Mesendoderm (in vitro differentiated cells): ENCODE measurements around the gene MATN4. TPM values are rescaled to one million over a fixed set of nuclear protein-coding genes. Genes with fewer than 3 reads are reported as not detected.

Experiments
- DNase-seq: peaks from one replicate; pipeline ENCODE4 v3.0.0; 2013
- H2AK5ac ChIP-seq: 2 replicates; pipeline ENCODE4 v1.6.1; 2013; ENCODE audit warnings: low read length, inconsistent platforms
- H2BK120ac ChIP-seq: 2 replicates; pipeline ENCODE4 v1.6.1; 2013; ENCODE audit warnings: low read depth, mild to moderate bottlenecking, low read length, moderate library complexity, mixed read lengths
- H2BK15ac ChIP-seq: replicated peaks from 2 replicates; pipeline ENCODE4 v1.6.1; 2013; ENCODE audit warnings: low read depth, mild to moderate bottlenecking, moderate library complexity
- H2BK5ac ChIP-seq: 2 replicates; pipeline ENCODE4 v1.6.1; 2013; ENCODE audit warnings: low read length, inconsistent platforms
- H3K18ac ChIP-seq: 2 replicates; pipeline ENCODE4 v1.6.1; 2013; ENCODE audit warnings: mild to moderate bottlenecking, low read length, mixed read lengths
- H3K23ac ChIP-seq: one replicate; pipeline ENCODE4 v1.6.1; 2013; ENCODE audit warnings: low read length
- H3K27ac ChIP-seq: 2 replicates; pipeline ENCODE4 v1.5.1; 2013; ENCODE audit warnings: low read depth, mild to moderate bottlenecking, inconsistent platforms, low read length, moderate library complexity
- H3K27me3 ChIP-seq: 2 replicates; pipeline ENCODE4 v1.6.1; 2013; ENCODE audit warnings: low read length, control low read depth, mild to moderate bottlenecking, inconsistent platforms; ENCODE audit not compliant: insufficient read depth, poor library complexity
- H3K36me3 ChIP-seq: 2 replicates; pipeline ENCODE4 v1.6.1; 2013; ENCODE audit warnings: low read length, inconsistent platforms; ENCODE audit not compliant: control insufficient read depth, insufficient read depth
- H3K4ac ChIP-seq: one replicate; pipeline ENCODE4 v1.6.1; 2013; ENCODE audit warnings: low read depth, mild to moderate bottlenecking, low read length, moderate library complexity
- H3K4me1 ChIP-seq: 2 replicates; pipeline ENCODE4 v1.6.1; 2013; ENCODE audit warnings: low read depth, low read length, inconsistent platforms; ENCODE audit not compliant: control insufficient read depth
- H3K4me2 ChIP-seq: 2 replicates; pipeline ENCODE4 v1.6.1; 2013; ENCODE audit warnings: low read length
- H3K4me3 ChIP-seq: 2 replicates; pipeline ENCODE4 v1.5.1; 2013; ENCODE audit warnings: mild to moderate bottlenecking, low read length
- H3K56ac ChIP-seq: one replicate; pipeline ENCODE4 v1.6.1; 2013; ENCODE audit warnings: low read length
- H3K79me1 ChIP-seq: 2 replicates; pipeline ENCODE4 v1.6.1; 2013; ENCODE audit warnings: low read length, inconsistent platforms
- H3K79me2 ChIP-seq: 2 replicates; pipeline ENCODE4 v1.6.1; 2013; ENCODE audit warnings: mild to moderate bottlenecking, low read length; ENCODE audit not compliant: control insufficient read depth, insufficient read depth
- H3K9ac ChIP-seq: 2 replicates; pipeline ENCODE4 v1.6.1; 2013; ENCODE audit warnings: low read length, inconsistent platforms
- H4K5ac ChIP-seq: one replicate; pipeline ENCODE4 v1.6.1; 2013; ENCODE audit warnings: low read length
- H4K8ac ChIP-seq: one replicate; pipeline ENCODE4 v1.6.1; 2013; ENCODE audit warnings: low read depth, mild to moderate bottlenecking, control low read depth, low read length, moderate library complexity
- WGBS: extraction: QIAGEN DNeasy Blood & Tissue Kit; methylation state at CpG from one replicate; pipeline ENCODE4 v1.1.7; 2013; ENCODE audit warnings: low lambda C conversion rate, missing lambda C conversion rate; ENCODE audit not compliant: insufficient coverage; ENCODE audit errors: extremely low coverage; 5-methylcytosine and 5-hydroxymethylcytosine counted together
- polyA plus RNA-seq, 2 experiments: library from polyadenylated mRNA; stranded (reverse); fragments of 200-250 nt; gene quantifications; one replicate each; pipeline ENCODE4 v1.2.3, GENCODE V29; 2013

MATN4 gene
- polyA plus RNA-seq (2013, experiment 1 of 2), result 0.98 TPM
- polyA plus RNA-seq (2013, experiment 2 of 2), result 1.0 TPM

DNA sequence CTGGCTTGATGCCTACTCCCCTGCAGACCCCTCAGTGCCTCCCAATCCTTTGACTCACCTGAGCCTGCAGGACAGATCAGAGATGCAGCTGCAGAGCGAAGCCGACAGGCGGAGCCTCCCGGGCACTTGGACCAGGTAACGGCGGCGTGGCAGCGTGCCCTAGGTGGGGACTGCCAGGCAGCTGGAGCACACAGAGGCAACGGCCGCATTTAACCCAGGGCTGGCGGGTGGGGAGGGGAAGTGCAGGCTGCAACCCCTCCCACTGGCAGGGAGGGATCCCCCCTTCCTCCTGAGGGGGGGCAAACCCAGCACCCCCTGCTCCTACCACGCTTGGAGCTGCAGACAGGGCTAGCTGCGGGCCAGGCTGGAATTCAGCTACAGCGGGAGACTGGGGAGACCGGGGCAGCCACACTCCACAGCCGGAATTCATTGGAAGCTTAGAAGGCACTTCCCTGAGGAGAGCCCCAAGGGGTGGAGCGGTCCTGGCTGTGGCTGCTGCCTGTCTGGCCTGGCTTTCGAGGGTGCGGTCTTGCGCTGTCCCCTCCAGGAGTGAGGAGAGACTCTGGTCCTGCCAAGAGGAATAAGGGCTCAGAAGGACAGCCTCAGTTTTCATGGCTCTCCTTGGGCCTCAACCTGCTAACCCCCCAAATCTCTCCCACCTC lies at the start of gene MATN4:
MATN4 (minus strand) TSS at position 183 of the 662 bp plus-strand sequence. CDS start 2,717 bp downstream, outside the sequence.
- Histone ChIP-seq H3K79me2 (no peaks in the 10 kb centered on the region), H3K4me3 (no peak within 1 kb of the TSS), H3K4me2 (no peak within 1 kb of the TSS), H3K9ac (peak within 1 kb of the TSS; percentile 20), H3K36me3 (no peaks in the 10 kb centered on the region), H3K4ac (no peak within 1 kb of the TSS), H2BK15ac (no peak within 1 kb of the TSS), H3K79me1 (no peaks in the 10 kb centered on the region), H2BK120ac (no peak within 1 kb of the TSS), H4K5ac (no peak within 1 kb of the TSS), H2AK5ac (no peak within 1 kb of the TSS), H2BK5ac (no peak within 1 kb of the TSS), H3K23ac (no peak within 1 kb of the TSS), H3K27ac (no peak within 1 kb of the TSS), H3K4me1 (no peaks in the 10 kb centered on the region), H3K56ac (peak within 1 kb of the TSS; percentile 74), H3K18ac (no peak within 1 kb of the TSS), H3K27me3 (no peaks in the 10 kb centered on the region), H4K8ac (no peak within 1 kb of the TSS)
- no CpG with 5 or more reads among the region's 20 CpGs for WGBS
- peak; percentile 63 for DNase-seq

GRCh38 chr20:45355209-45356084 lies 47.3 kb upstream of the MATN4 start:
- DNase-seq, result no peak
- Histone ChIP-seq H2BK5ac (no peak overlapping the region), H3K36me3 (no peaks in the 10 kb centered on the region), H3K27ac (no peak overlapping the region), H3K4ac (no peak overlapping the region), H3K56ac (no peak overlapping the region), H3K18ac (no peak overlapping the region), H4K5ac (no peak overlapping the region), H3K23ac (no peak overlapping the region), H3K4me3 (no peak overlapping the region), H3K79me1 (no peaks in the 10 kb centered on the region), H2AK5ac (no peak overlapping the region), H3K79me2 (no peaks in the 10 kb centered on the region), H3K9ac (no peak overlapping the region), H2BK120ac (no peak overlapping the region), H4K8ac (no peak overlapping the region), H3K4me2 (no peak overlapping the region), H3K27me3 (no peaks in the 10 kb centered on the region), H3K4me1 (peaks cover 4% of the 10 kb centered on the region), H2BK15ac (no peak overlapping the region)
- WGBS, result no CpG with 5 or more reads among the region's 5 CpGs

DNA sequence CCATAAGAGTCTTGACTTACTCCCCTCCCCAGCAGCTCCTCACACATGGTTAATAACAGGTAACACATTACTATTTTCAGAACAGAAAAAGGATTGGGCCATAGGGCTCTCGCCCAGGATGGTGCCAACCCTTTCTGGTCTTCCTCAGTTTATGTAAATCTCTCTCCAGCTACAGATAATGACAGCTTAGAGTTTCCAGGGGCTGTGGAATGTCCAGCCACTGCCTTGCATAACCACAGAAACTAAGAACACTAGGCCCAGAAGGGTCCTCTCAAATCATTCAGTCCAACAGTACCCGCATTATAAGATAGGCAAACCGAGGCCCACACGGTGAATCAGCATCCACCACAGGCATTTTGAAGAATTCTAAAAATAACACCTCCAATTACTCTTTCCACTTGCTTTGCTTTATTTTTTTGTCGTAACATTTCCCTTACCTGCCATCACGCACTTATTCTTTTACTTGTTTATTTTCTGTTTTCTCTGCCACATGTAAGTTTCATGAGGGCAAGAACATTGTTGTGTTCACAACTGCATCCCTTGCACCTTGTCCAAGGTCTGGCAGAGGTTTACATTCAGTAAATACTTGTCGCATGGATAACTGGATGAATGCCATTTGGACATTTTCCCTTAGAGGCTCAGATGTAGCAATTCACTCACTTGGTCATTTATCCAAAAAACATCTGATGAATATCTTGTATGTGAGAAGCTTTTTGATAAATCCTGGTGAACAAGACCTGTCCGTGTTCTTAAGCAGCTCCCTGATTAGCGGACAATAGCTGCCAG lies 46.5 kb upstream of the MATN4 start:
- Histone ChIP-seq H3K18ac (no peak overlapping the region), H2BK120ac (no peak overlapping the region), H3K4me3 (no peak overlapping the region), H2BK5ac (no peak overlapping the region), H2BK15ac (no peak overlapping the region), H3K27ac (no peak overlapping the region), H4K8ac (no peak overlapping the region), H3K56ac (no peak overlapping the region), H3K4ac (no peak overlapping the region), H4K5ac (no peak overlapping the region), H3K23ac (no peak overlapping the region), H3K9ac (no peak overlapping the region), H3K36me3 (no peaks in the 10 kb centered on the region), H3K27me3 (no peaks in the 10 kb centered on the region), H3K79me1 (no peaks in the 10 kb centered on the region), H3K4me1 (peaks cover 4% of the 10 kb centered on the region), H2AK5ac (no peak overlapping the region), H3K79me2 (no peaks in the 10 kb centered on the region), H3K4me2 (no peak overlapping the region)
- DNase-seq, result no peak
- no CpG with 5 or more reads among the region's 9 CpGs for WGBS

- H2AK5ac ChIP-seq, result no peak overlapping the region
- no peak overlapping the region for H3K4ac ChIP-seq
- H3K36me3 ChIP-seq, result no peaks in the 10 kb centered on the region
- peak; percentile 61 for DNase-seq
- no peak overlapping the region for H4K5ac ChIP-seq
- H3K4me1 ChIP-seq, result peaks cover 4% of the 10 kb centered on the region
- H2BK15ac ChIP-seq, result no peak overlapping the region
- no peak overlapping the region for H3K56ac ChIP-seq
- H2BK120ac ChIP-seq, result no peak overlapping the region
- no CpG with 5 or more reads among the region's 1 CpG for WGBS
- H3K27ac ChIP-seq, result no peak overlapping the region
- H3K9ac ChIP-seq, result no peak overlapping the region
- H3K4me2 ChIP-seq, result no peak overlapping the region
- H3K27me3 ChIP-seq, result no peaks in the 10 kb centered on the region
- no peaks in the 10 kb centered on the region for H3K79me1 ChIP-seq
- no peak overlapping the region for H4K8ac ChIP-seq
- H3K4me3 ChIP-seq, result no peak overlapping the region
- no peak overlapping the region for H3K23ac ChIP-seq
- H2BK5ac ChIP-seq, result no peak overlapping the region
- H3K79me2 ChIP-seq, result no peaks in the 10 kb centered on the region
- H3K18ac ChIP-seq, result no peak overlapping the region
Measured at GRCh38 chr20:45353746-45354145, 45.6 kb upstream of the MATN4 start.

GRCh38 chr20:45352729-45353128 lies 44.6 kb upstream of the MATN4 start:
- no peak overlapping the region for H3K4me2 ChIP-seq
- no peaks in the 10 kb centered on the region for H3K36me3 ChIP-seq
- DNase-seq, result no peak
- H3K18ac ChIP-seq, result no peak overlapping the region
- H4K8ac ChIP-seq, result no peak overlapping the region
- H3K27ac ChIP-seq, result no peak overlapping the region
- H2BK15ac ChIP-seq, result no peak overlapping the region
- no peak overlapping the region for H3K4me3 ChIP-seq
- WGBS, result 100% methylated on average over 1 of the region's 3 CpGs
- H3K79me2 ChIP-seq, result peaks cover 2% of the 10 kb centered on the region
- H3K27me3 ChIP-seq, result no peaks in the 10 kb centered on the region
- H4K5ac ChIP-seq, result no peak overlapping the region
- H3K79me1 ChIP-seq, result no peaks in the 10 kb centered on the region
- no peak overlapping the region for H3K4ac ChIP-seq
- H3K4me1 ChIP-seq, result no peaks in the 10 kb centered on the region
- H3K9ac ChIP-seq, result no peak overlapping the region
- no peak overlapping the region for H2BK120ac ChIP-seq
- H2AK5ac ChIP-seq, result no peak overlapping the region
- no peak overlapping the region for H2BK5ac ChIP-seq
- H3K56ac ChIP-seq, result no peak overlapping the region
- no peak overlapping the region for H3K23ac ChIP-seq
